ENCODE data around the gene TXLNG.
A peak's percentile ranks its signal among the peaks of the same experiment; 100 is the strongest.

Gene TXLNG

DNA sequence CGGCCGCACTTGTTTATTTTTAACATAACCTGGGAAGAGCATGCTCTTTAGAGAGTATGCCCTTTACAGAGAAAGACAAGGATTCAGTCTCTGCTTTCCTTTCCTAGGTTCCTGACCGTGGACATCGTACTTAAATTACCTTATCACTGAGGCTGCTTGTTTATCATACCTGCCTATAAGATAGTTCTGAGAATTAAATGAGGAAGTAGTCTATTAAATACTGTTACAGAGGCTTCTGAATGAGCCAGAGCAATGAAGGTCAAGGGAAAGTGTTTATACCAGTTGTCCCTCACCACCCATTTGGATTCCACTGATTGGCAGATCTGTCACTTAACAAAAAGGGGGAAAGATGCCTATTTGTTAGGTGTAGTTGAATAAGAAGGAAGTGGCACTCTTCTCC lies 10.0 kb downstream of the TXLNG start:
- 0 out of 20 replicates have a peak, but pooled peaks cover 0 to 7% (median 0%) of the 10 kb centered on the region in 10 experiments for H3K4me1 ChIP-seq
- H3K27ac ChIP-seq, result no peak overlapping the region
- H3K27me3 ChIP-seq, result no peaks in the 10 kb centered on the region
- TF ChIP-seq Cebpa-rat (IDR thresholded peaks at IDR 0.05), result no peak
- no peaks in the 10 kb centered on the region for H3K9me3 ChIP-seq (replicated peaks in 1 of 11)
- peaks cover 0 to 100% (median 82%) of the 10 kb centered on the region in 11 experiments; a peak in 17 of 22 replicates for H4K20me1 ChIP-seq
- peaks cover 17 to 84% (median 55%) of the 10 kb centered on the region in 11 experiments for H3K36me3 ChIP-seq
- H3K9ac ChIP-seq, result no peak overlapping the region
- H3K4me2 ChIP-seq, result no peak overlapping the region
- no peak overlapping the region for H3K4me3 ChIP-seq

DNA sequence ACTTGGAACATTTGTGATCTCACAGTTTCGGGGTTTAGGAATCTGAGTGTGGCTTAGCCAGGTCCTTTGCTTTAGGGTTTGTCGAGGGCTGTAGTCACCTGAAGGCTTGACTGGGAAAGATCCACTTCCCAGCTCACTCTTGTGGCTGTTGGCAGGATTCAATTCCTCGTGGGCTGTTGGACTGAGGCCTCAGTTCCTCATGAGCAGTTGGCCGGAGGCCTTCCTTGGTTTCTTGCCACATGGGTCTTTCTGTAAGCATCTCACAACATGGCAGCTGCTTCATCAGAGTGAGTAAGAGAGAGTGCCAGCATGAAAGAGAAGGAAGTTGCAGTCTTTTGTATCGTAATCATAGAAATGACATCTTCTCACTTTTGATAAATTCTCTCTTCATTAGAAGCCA lies 11.1 kb downstream of the TXLNG start:
- Histone ChIP-seq H3K27me3 (no peaks in the 10 kb centered on the region), H3K27ac (no peak overlapping the region), H3K36me3 (peaks cover 17 to 84% (median 59%) of the 10 kb centered on the region in 11 experiments), H3K4me2 (no peak overlapping the region), H3K9me3 (replicated peaks in 1 of 11) (no peaks in the 10 kb centered on the region), H3K9ac (no peak overlapping the region), H3K4me3 (no peak overlapping the region), H4K20me1 (peaks cover 0 to 100% (median 78%) of the 10 kb centered on the region in 11 experiments; a peak in 17 of 22 replicates), H3K4me1 (0 out of 20 replicates have a peak, but pooled peaks cover 0 to 7% (median 0%) of the 10 kb centered on the region in 10 experiments)
- TF ChIP-seq Cebpa-rat (IDR thresholded peaks at IDR 0.05), result no peak

DNA sequence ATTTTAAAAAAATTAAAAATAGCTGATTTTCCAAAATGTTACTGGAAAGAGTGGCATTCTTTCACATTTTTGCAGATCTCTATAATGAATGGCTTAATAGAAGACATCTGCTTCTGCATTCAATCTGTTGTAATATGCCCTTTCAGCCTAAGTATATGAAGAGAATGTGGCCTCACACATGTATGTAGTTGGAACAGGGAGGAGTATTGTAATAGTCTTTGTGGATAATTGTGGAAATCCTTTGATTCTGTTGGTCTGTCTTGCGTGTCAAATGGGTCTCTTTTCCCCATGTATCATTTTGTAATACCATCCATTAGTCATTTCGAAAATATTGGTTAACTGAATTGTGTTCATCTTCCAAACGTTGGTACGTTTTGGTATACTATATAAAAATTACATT lies 11.6 kb downstream of the TXLNG start:
- H3K4me1 ChIP-seq, result 0 out of 20 replicates have a peak, but pooled peaks cover 0 to 7% (median 0%) of the 10 kb centered on the region in 10 experiments
- no peak overlapping the region for H3K27ac ChIP-seq
- peaks cover 0 to 100% (median 73%) of the 10 kb centered on the region in 11 experiments; a peak in 17 of 22 replicates for H4K20me1 ChIP-seq
- H3K9me3 ChIP-seq (replicated peaks in 1 of 11), result no peaks in the 10 kb centered on the region
- no peak overlapping the region for H3K4me3 ChIP-seq
- H3K27me3 ChIP-seq, result no peaks in the 10 kb centered on the region
- no peak overlapping the region for H3K9ac ChIP-seq
- no peak for TF ChIP-seq Cebpa-rat (IDR thresholded peaks at IDR 0.05)
- H3K4me2 ChIP-seq, result no peak overlapping the region
- H3K36me3 ChIP-seq, result peaks cover 20 to 86% (median 62%) of the 10 kb centered on the region in 11 experiments

DNA sequence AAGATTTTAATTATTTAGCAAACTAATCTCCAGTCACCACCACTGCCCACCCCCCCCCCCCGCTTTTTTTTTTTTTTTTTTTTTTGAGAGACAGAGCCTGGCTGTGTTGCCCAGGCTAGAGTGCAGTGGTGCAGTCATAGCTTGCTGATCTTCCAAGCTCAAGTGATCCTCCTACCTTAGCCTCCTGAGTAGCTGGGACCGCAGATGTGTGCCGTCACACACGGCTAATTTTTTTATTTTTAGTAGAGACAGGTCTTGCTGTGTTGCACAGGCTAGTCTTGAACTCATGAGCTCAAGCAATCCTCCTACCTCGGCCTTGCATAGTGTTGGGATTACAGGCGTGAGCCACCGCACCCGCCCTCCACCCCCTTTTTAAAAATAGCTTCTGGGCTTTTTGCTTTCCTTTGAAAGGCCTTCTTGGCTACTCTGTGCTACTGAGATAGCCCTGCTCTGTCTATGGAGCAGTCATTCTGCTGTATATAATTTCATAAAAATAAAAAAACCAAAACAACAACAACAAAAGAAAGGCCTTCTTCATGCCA lies 18.7 kb downstream of the TXLNG start:
- Histone ChIP-seq H3K9ac (no peak overlapping the region), H3K4me2 (peak overlapping the region in 3 of 11 experiments; percentile 12 to 29 (median 21); a peak in 1 of 22 replicates), H4K20me1 (peaks cover 0 to 95% (median 63%) of the 10 kb centered on the region in 11 experiments; a peak in 16 of 22 replicates), H3K9me3 (replicated peaks in 1 of 11) (no peaks in the 10 kb centered on the region), H3K4me3 (no peak overlapping the region), H3K27ac (no peak overlapping the region), H3K27me3 (no peaks in the 10 kb centered on the region), H3K36me3 (peaks cover 6 to 43% (median 25%) of the 10 kb centered on the region in 11 experiments; a peak in 17 of 22 replicates), H3K4me1 (peaks cover 3 to 19% (median 14%) of the 10 kb centered on the region in 10 experiments; a peak in 16 of 20 replicates)
- TF ChIP-seq Cebpa-rat (IDR thresholded peaks at IDR 0.05), result no peak

DNA sequence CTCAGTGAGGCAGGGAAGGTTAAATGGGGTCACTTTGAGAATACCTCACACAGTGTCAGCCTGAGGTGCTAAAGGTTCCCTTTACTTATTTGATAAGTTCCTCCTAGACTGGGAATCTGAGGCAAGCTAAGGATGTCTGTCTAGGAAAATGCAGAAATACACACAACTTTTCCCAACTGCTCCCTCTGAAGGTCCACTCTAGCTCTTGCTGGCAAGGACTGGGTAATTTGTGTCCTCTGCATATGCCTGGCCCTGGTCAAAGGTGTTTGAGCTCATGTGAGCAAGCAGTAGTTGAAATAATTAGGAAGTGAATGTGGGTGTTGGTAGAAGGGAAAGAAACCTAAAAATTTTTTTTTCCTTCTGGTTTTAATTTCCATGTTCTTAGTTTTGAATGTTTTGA lies 21.3 kb downstream of the TXLNG start:
- Histone ChIP-seq H3K4me1 (peaks cover 3 to 19% (median 14%) of the 10 kb centered on the region in 10 experiments; a peak in 16 of 20 replicates), H3K9me3 (replicated peaks in 1 of 11) (no peaks in the 10 kb centered on the region), H3K27ac (no peak overlapping the region), H3K4me3 (no peak overlapping the region), H4K20me1 (peaks cover 0 to 93% (median 59%) of the 10 kb centered on the region in 11 experiments; a peak in 15 of 22 replicates), H3K36me3 (peaks cover 6 to 36% (median 28%) of the 10 kb centered on the region in 11 experiments; a peak in 18 of 22 replicates), H3K27me3 (no peaks in the 10 kb centered on the region), H3K9ac (no peak overlapping the region), H3K4me2 (peak overlapping the region in 9 of 11 experiments; percentile 4 to 62 (median 36); a peak in 13 of 22 replicates)
- no peak for TF ChIP-seq Cebpa-rat (IDR thresholded peaks at IDR 0.05)

DNA sequence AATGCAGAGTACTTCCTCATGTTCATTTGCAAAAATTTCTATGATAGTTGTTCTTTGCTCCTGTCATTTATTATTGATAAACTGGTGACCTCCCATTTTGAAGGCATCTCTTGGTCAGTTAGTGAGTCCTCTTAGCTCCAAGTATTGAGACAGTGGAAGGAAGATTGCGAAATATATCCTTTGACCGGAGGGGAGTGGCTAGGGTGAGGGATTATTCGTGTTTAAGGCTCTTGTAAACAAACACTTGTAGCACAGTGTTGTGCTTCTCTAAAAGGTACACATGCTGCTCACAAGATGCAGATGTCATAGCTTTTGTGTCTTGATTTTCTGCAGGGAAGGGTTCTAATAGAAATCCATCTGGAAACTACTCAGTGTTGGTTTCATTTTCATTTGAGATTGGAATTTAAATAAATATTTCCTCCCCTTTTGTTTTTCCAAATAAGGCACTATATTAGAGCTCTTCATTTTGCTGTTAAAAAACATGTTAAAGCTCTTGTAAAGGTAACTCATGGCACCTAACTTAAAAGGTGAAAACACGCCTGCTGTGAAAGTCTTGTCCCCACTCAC lies 21.8 kb downstream of the TXLNG start:
- no peak overlapping the region for H3K27ac ChIP-seq
- H3K4me3 ChIP-seq, result no peak overlapping the region
- peaks cover 3 to 19% (median 14%) of the 10 kb centered on the region in 10 experiments; a peak in 16 of 20 replicates for H3K4me1 ChIP-seq
- H3K4me2 ChIP-seq, result peak overlapping the region in 8 of 11 experiments; percentile 4 to 62 (median 40); a peak in 12 of 22 replicates
- H4K20me1 ChIP-seq, result peaks cover 0 to 93% (median 59%) of the 10 kb centered on the region in 11 experiments; a peak in 15 of 22 replicates
- H3K9ac ChIP-seq, result peak overlapping the region in 1 of 11 experiments; percentile 11; a peak in 1 of 22 replicates
- H3K27me3 ChIP-seq, result no peaks in the 10 kb centered on the region
- H3K9me3 ChIP-seq (replicated peaks in 1 of 11), result no peaks in the 10 kb centered on the region
- peak in 10 of 11 experiments; percentile 15 to 91 (median 68); a peak in 15 of 22 replicates for TF ChIP-seq Cebpa-rat (IDR thresholded peaks at IDR 0.05)
- H3K36me3 ChIP-seq, result peaks cover under 1 to 36% (median 28%) of the 10 kb centered on the region in 11 experiments; a peak in 19 of 22 replicates

DNA sequence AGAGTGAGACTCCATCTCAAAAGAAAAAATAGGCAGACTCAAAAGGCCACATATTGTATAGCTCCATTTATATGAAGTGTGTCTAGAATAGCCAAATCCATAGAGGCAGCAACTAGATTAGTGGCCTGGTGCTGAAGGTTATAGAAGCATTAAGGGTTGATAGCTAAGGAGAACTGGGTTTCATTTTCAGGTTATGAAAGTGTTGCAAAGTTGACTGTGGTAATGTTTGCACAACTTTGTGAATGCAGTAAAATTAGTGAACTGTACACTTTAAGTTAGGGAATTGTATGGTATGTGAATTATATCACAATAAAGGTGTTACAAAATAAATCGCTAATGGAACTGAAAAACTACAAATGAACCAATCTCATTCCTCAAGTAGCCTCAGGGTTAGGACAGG lies 28.3 kb downstream of the TXLNG start:
- Histone ChIP-seq H3K27ac (no peak overlapping the region), H4K20me1 (peaks cover 0 to 100% (median 61%) of the 10 kb centered on the region in 11 experiments; a peak in 15 of 22 replicates), H3K4me3 (no peak overlapping the region), H3K9me3 (replicated peaks in 1 of 11) (no peaks in the 10 kb centered on the region), H3K4me2 (no peak overlapping the region), H3K36me3 (peaks cover 8 to 60% (median 37%) of the 10 kb centered on the region in 11 experiments; a peak in 20 of 22 replicates), H3K4me1 (no peaks in the 10 kb centered on the region), H3K27me3 (no peaks in the 10 kb centered on the region), H3K9ac (no peak overlapping the region)
- no peak for TF ChIP-seq Cebpa-rat (IDR thresholded peaks at IDR 0.05)

DNA sequence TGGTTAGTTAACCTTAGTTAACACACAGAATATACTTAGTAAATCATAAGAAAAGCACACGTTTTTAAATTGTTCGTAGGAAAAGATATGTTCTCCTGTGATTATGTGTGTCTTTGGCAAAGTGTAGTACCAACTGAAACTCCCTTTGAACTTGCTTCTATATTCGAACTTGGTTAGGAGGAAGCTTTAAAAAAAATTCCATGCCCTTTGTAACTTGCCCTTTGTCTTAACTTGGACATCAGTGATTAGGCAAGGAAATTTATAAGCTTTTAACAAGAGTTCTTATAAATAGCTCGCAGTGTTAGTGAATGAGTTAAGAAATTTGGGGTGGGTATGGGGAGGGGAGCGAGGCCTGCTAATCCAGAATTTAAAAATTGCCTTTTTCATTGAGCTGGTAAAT lies 33.4 kb downstream of the TXLNG start:
- H3K9me3 ChIP-seq (replicated peaks in 1 of 11), result no peaks in the 10 kb centered on the region
- no peaks in the 10 kb centered on the region for H3K27me3 ChIP-seq
- H3K9ac ChIP-seq, result no peak overlapping the region
- peaks cover 0 to 74% (median 37%) of the 10 kb centered on the region in 11 experiments; a peak in 15 of 22 replicates for H4K20me1 ChIP-seq
- H3K4me2 ChIP-seq, result no peak overlapping the region
- no peaks in the 10 kb centered on the region for H3K4me1 ChIP-seq
- no peak for TF ChIP-seq Cebpa-rat (IDR thresholded peaks at IDR 0.05)
- peaks cover 39 to 75% (median 59%) of the 10 kb centered on the region in 11 experiments for H3K36me3 ChIP-seq
- no peak overlapping the region for H3K27ac ChIP-seq
- H3K4me3 ChIP-seq, result no peak overlapping the region

DNA sequence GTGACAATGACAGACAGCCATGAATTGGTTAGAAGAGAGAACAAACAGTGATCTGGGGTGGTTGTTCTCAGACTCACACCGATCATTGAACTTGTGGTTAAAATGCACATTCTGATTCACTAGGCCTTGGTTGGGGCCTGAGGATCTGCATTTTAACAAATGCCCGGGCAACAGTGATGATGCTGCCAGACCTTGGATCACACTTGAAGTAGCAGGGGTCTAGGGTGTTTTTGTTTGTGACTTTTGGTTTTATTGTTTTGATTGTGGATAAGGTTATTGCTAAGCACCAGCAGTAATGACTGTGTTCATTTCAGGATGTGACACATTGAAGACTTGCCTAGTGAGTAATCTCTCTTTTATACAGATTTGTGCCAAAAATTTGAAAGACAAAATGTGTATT lies 36.5 kb downstream of the TXLNG start:
- TF ChIP-seq Cebpa-rat (IDR thresholded peaks at IDR 0.05), result no peak
- H3K36me3 ChIP-seq, result peaks cover 42 to 88% (median 64%) of the 10 kb centered on the region in 11 experiments

More for the DNA sequence above, 36.5 kb downstream of the TXLNG start:
- H3K4me3 ChIP-seq, result no peak overlapping the region
- H3K27me3 ChIP-seq, result no peaks in the 10 kb centered on the region
- no peaks in the 10 kb centered on the region for H3K9me3 ChIP-seq (replicated peaks in 1 of 11)
- no peak overlapping the region for H3K4me2 ChIP-seq
- peaks cover 0 to 43% (median 12%) of the 10 kb centered on the region in 11 experiments; a peak in 14 of 22 replicates for H4K20me1 ChIP-seq
- H3K27ac ChIP-seq, result no peak overlapping the region
- no peak overlapping the region for H3K9ac ChIP-seq
- H3K4me1 ChIP-seq, result no peaks in the 10 kb centered on the region
